ENCODE data around the gene NHLRC1.
A peak's percentile ranks its signal among the peaks of the same experiment; 100 is the strongest.

Gene NHLRC1

DNA sequence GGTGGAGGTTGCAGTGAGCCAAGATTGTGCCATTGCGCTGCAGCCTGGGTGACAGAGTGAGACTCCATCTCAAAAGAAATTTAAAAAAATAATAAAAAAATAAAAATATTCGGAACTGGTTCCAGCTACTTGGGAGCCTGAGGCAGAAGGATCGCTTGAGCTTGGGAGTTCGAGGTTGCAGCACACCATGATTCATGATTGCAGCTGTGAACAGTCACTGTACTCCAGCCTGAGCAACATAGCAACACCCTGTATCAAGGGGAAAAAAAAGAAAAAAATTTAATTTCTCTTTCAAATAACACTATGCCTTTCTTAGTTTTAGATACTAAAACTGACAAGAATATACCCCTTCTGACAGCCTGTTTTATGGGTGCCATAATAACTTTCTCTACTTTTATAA lies 43.3 kb upstream of the NHLRC1 start:
- no peaks in the 10 kb centered on the region for H3K9me3 ChIP-seq (ENCODE audit: severe bottlenecking)
- peak overlapping the region; percentile 23 for H3K27ac ChIP-seq (ENCODE audit: poor library complexity, severe bottlenecking)
- no peak for TF ChIP-seq CTCF (IDR thresholded peaks at IDR 0.05; ENCODE audit: poor library complexity, severe bottlenecking)
- no peak overlapping the region for H3K4me3 ChIP-seq (ENCODE audit: severe bottlenecking)
- DNase-seq (ENCODE audit: low spot score) (no peak), ATAC-seq (ENCODE audit: low read depth) (peak; percentile 50; the same call in 1 of the 3 replicates)
- peaks cover 9% of the 10 kb centered on the region for H3K4me1 ChIP-seq (ENCODE audit: insufficient read depth, poor library complexity, severe bottlenecking)
- peaks cover 50% of the 10 kb centered on the region for H3K36me3 ChIP-seq (ENCODE audit: low read depth)
- no peaks in the 10 kb centered on the region for H3K27me3 ChIP-seq (ENCODE audit: insufficient read depth, poor library complexity, severe bottlenecking)

GRCh38 chr6:18162401-18162800 lies 39.9 kb upstream of the NHLRC1 start:
- Histone ChIP-seq H3K9me3 (ENCODE audit: severe bottlenecking) (no peaks in the 10 kb centered on the region), H3K4me3 (ENCODE audit: severe bottlenecking) (no peak overlapping the region), H3K27ac (ENCODE audit: poor library complexity, severe bottlenecking) (no peak overlapping the region), H3K36me3 (ENCODE audit: low read depth) (peaks cover 30% of the 10 kb centered on the region), H3K27me3 (ENCODE audit: insufficient read depth, poor library complexity, severe bottlenecking) (no peaks in the 10 kb centered on the region), H3K4me1 (ENCODE audit: insufficient read depth, poor library complexity, severe bottlenecking) (peaks cover 9% of the 10 kb centered on the region)
- ATAC-seq (ENCODE audit: low read depth): no peak
- TF ChIP-seq CTCF (IDR thresholded peaks at IDR 0.05; ENCODE audit: poor library complexity, severe bottlenecking): no peak
- DNase-seq (ENCODE audit: low spot score): no peak

DNA sequence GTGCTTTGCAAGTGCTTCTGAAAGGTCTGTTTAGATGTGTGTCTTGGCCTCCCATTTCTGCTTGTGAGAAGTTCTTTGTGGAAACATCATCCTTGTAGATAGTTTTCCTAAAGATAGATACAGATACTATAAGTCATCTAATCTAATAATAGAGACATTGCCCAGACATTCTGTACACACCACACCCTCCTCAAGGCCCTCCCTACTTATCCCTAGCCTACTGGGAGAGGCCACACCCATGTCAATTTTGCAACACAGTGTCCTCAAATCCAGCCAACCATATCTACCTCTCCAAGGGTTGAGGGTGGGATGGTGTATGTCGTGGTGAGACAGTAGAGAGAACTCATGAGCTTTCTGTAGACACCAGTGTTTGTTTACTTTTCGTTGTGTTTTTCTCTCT lies 39.0 kb upstream of the NHLRC1 start:
- H3K4me1 ChIP-seq (ENCODE audit: insufficient read depth, poor library complexity, severe bottlenecking): peaks cover 6% of the 10 kb centered on the region
- no peaks in the 10 kb centered on the region for H3K27me3 ChIP-seq (ENCODE audit: insufficient read depth, poor library complexity, severe bottlenecking)
- no peak for TF ChIP-seq CTCF (IDR thresholded peaks at IDR 0.05; ENCODE audit: poor library complexity, severe bottlenecking)
- H3K9me3 ChIP-seq (ENCODE audit: severe bottlenecking): no peaks in the 10 kb centered on the region
- H3K27ac ChIP-seq (ENCODE audit: poor library complexity, severe bottlenecking): no peak overlapping the region
- no peak overlapping the region for H3K4me3 ChIP-seq (ENCODE audit: severe bottlenecking)
- DNase-seq (ENCODE audit: low spot score): no peak
- ATAC-seq (ENCODE audit: low read depth): 0 out of 3 replicates have a peak, but pooled peaks have one; percentile 33
- peaks cover 21% of the 10 kb centered on the region for H3K36me3 ChIP-seq (ENCODE audit: low read depth)

GRCh38 chr6:18160911-18161310 lies 38.4 kb upstream of the NHLRC1 start:
- H3K4me1 ChIP-seq (ENCODE audit: insufficient read depth, poor library complexity, severe bottlenecking): peaks cover 1% of the 10 kb centered on the region
- no peak overlapping the region for H3K4me3 ChIP-seq (ENCODE audit: severe bottlenecking)
- H3K27me3 ChIP-seq (ENCODE audit: insufficient read depth, poor library complexity, severe bottlenecking): no peaks in the 10 kb centered on the region
- no peaks in the 10 kb centered on the region for H3K9me3 ChIP-seq (ENCODE audit: severe bottlenecking)
- no peak for TF ChIP-seq CTCF (IDR thresholded peaks at IDR 0.05; ENCODE audit: poor library complexity, severe bottlenecking)
- no peak for ATAC-seq (ENCODE audit: low read depth)
- no peak overlapping the region for H3K27ac ChIP-seq (ENCODE audit: poor library complexity, severe bottlenecking)
- peaks cover 18% of the 10 kb centered on the region for H3K36me3 ChIP-seq (ENCODE audit: low read depth)
- no peak for DNase-seq (ENCODE audit: low spot score)

DNA sequence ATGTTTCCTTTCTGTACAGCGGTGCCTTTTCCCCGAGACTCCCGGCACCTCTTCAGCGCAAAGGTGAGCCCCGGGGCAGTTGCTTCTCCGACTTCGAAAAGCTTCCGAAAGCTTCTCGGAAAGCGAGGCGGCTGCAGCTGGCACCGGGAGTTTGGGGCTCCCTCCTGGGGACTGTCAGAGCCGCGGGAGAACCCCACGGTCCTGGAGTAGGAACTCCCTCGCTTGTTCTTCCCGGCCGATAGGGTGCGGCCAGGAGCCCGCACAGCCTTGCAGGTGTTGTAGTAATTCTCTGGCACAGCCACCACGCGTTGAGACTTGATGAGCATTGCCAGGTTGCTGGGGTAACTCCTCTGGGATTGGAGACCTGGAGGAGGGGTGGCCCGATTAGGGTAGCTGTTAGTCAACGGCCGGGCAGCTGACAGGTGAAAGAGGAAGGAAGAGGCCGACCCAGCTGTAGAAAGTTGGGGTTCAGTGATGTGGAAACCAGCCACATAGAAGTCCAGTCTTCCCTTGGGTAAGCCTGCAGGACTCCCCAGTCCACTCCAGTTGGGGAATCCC lies 33.5 kb upstream of the NHLRC1 start:
- peak; percentile 59 for TF ChIP-seq CTCF (IDR thresholded peaks at IDR 0.05; ENCODE audit: poor library complexity, severe bottlenecking)
- ATAC-seq (ENCODE audit: low read depth): peak; percentile 69
- no peaks in the 10 kb centered on the region for H3K27me3 ChIP-seq (ENCODE audit: insufficient read depth, poor library complexity, severe bottlenecking)
- H3K4me3 ChIP-seq (ENCODE audit: severe bottlenecking): peak overlapping the region; percentile 99
- H3K27ac ChIP-seq (ENCODE audit: poor library complexity, severe bottlenecking): peak overlapping the region; percentile 49
- peak; percentile 87 for DNase-seq (ENCODE audit: low spot score)
- H3K9me3 ChIP-seq (ENCODE audit: severe bottlenecking): no peaks in the 10 kb centered on the region
- H3K36me3 ChIP-seq (ENCODE audit: low read depth): peaks cover 1% of the 10 kb centered on the region; the same call in 1 of the 2 replicates
- peaks cover 4% of the 10 kb centered on the region for H3K4me1 ChIP-seq (ENCODE audit: insufficient read depth, poor library complexity, severe bottlenecking)
